HG02970 (cell line): Measurements from ENCODE around the gene CYS1.
"Not testable (repeated sequence)": the region's sequence is repeated elsewhere in the genome, so short reads cannot be mapped to it uniquely, and the experiment has no call there.

Experiments
- ATAC-seq: cut with Tn5 transposase; IDR thresholded peaks from one replicate; pipeline ENCODE4 v1.9.1; 2021; ENCODE audit warnings: mild to moderate bottlenecking, moderate library complexity, moderate number of reproducible peaks; ENCODE audit not compliant: unreplicated experiment, low FRiP score

CYS1 gene

DNA sequence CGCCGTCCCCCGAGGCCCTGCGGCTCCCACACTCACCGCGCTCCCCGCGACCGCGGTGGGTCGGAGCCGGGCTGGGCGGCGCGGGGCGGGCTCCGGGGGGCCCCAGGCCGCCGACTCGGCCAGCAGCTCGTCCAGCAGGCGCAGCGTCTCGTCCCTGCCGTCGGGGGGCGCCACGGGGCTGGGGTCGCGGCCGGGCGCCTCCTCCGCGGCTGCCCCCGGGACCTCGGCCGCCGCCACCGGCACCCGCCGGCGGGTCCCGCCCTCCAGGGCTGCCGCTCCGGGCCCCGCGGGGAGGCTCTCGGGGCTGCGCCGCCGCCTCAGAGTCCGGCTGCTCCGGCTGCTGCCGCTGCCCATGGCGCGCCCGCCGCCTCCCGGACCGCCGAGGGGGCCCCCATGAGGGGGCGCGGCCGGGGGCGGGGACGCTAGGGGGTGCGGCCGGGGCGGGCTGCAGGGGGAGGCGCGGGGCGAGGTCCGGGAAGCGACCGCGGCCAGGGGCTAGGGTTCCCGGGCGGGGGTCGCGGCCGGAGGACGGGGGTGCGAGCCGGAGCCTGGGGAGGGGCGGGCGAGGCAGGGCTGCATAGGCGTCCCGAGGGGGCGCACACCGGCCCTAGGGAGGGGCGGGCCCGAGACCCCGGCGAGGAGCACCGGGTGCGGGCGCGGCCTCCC lies at the start of gene CYS1:
CYS1 (minus strand) TSS at position 542 of the 666 bp plus-strand sequence; CDS start at position 354, 188 bp downstream.
- peak; percentile 44 for ATAC-seq

DNA sequence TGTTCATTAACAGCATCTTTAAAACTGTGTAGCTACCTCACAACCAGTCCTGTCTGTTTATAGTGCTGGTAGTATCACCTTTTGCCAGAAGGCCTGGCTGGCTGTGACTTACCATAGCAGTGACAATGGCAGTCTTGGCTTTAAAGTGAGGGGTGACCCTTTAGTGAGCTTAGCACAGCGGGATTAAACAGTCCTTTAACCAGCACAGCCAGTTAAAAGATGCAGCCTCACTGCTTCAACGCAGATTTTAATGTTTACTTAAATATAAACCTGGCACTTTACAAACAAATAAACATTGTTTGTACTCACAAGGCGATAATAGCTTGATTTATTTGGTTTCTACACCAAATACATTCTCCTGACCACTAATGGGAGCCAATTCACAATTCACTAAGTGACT lies 49.3 kb upstream of the CYS1 start:
- ATAC-seq = no peak

GRCh38 chr2:10128420-10128819 lies 48.2 kb upstream of the CYS1 start:
- ATAC-seq = no peak

DNA sequence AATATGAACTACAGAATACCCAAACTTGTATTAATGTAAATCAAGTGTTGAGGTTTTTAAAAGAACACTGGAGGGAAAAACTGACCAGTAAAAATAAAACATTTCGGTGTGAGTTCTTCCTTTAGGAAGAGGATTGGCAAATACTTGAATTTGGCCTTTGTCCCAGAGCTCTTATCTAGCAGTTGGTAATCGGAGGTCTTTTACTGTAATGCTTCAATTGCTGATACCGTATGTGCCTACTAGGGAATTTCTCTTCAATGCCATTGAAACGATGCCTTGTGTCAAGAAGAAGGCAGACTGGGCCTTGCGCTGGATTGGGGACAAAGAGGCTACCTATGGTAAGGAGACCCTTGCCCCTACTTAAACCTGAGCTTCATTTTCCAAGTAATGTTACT lies 46.4 kb upstream of the CYS1 start:
- ATAC-seq = no peak

GRCh38 chr2:10125842-10126631 lies 45.8 kb upstream of the CYS1 start:
- no peak for ATAC-seq

- no peak for ATAC-seq
Measured at GRCh38 chr2:10124538-10125045, 44.4 kb upstream of the CYS1 start.

GRCh38 chr2:10123281-10123680 lies 43.1 kb upstream of the CYS1 start:
- no peak for ATAC-seq

DNA sequence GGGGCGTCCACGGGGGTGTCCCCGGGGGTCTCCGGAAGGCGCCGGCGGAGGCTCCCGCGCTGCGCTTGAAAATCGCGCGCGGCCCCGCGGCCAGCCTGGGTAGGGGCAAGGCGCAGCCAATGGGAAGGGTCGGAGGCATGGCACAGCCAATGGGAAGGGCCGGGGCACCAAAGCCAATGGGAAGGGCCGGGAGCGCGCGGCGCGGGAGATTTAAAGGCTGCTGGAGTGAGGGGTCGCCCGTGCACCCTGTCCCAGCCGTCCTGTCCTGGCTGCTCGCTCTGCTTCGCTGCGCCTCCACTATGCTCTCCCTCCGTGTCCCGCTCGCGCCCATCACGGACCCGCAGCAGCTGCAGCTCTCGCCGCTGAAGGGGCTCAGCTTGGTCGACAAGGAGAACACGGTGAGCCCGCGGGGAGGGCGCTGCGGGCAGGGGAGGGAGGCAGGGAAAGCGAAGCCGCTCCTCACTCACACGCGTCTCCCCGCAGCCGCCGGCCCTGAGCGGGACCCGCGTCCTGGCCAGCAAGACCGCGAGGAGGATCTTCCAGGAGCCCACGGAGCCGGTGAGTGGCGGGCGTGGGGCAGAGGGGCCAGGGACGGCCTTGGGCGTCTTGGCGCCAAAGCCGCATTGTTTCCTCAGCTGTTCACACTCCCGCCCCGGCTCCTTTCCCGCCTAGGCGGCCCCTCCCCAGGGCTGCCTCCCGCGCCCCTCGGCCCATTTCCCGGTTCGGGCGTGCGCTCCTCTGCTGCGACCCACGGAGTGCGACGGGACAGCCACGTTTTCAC lies 42.5 kb upstream of the CYS1 start, which contains the start of gene RRM2:
RRM2 (plus strand) TSS at position 240 of the 781 bp plus-strand sequence; CDS start at position 300, 60 bp downstream.
- peak; percentile 55 for ATAC-seq

DNA sequence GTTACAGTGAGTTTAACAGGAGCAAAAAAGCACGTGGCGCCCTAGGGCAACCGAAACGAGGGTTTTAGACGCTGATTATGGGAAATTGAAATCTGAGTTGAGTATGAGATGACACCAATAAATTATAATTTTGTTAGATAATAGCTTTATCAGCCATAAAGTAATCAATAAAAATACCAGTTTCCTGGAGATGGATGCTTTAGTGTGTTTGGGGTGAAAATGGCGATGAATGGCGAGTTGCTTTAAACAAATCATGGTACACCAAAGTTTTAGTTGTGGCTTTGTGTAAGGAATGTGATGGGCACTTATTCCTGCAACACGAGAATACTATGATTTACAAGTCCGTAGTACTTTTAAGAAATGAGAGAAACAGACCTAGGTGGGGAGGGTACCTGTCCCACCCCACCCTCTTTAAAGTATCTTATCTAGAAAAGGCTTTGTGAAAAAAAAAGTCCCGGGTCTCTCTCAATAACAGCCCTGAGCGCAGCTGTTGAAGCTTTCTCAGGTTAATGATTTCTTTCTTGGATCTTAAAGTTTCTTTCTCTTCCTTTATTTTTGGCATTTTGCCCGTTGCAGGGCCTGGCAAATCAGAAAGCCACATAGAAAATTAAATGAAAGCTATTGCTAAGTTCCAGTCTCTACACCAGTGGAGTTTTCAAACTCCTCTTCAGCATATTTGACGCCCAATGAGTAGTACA lies 40.8 kb upstream of the CYS1 start:
- no peak for ATAC-seq

DNA sequence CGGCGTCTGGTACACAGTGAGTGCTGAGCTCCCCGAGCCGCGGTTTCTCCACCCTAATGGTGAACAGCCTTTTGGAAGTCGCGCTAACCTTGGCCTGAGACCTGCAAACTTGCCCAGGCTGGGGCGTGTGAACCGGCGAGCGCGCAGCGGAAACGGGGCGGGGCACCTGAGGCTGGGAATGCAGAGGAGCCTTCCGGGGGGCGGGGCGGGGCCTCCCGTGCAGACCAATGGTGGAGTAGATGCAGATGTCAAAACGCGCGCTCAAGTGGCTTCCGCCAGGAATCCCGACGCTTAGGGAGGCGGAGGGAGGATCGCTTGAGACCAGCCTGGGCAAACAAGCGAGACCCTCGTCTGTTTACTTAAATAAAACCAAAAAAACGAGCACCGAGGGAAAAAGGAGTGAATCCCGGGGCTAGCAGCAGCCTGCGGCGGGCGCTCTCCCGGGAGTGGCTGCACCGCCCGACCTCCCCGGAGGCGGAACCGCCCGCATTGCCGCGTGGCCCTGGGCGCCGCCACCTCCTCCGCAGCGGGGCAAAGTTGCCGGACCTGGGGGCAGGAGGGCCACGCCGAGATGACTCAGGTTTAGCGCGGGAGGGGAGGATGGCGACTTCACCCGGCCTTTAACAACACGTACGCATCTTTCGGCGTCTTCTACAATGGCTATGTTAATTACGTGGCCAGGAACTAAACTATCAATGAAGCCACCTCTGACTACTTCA lies 40.1 kb upstream of the CYS1 start:
- ATAC-seq = peak; percentile 53

- ATAC-seq = no peak
Measured at GRCh38 chr2:10119601-10120157, 39.5 kb upstream of the CYS1 start.

DNA sequence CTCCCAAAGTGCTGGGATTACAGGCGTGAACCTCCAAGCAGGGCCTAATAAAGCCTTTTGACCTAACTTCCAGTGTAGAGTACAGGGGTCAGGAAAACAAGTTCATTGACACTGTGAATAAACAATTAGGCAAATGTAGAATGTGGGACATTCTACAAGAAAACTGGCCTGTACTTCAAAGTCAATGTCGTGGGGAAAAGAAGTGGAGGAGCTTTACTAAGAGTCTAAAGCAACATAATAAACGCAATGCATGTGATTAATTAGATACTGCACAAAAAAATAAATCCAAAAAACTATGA lies 38.8 kb upstream of the CYS1 start:
- ATAC-seq = no peak

- ATAC-seq = no peak
Measured at GRCh38 chr2:10109311-10109710, 29.1 kb upstream of the CYS1 start.

DNA sequence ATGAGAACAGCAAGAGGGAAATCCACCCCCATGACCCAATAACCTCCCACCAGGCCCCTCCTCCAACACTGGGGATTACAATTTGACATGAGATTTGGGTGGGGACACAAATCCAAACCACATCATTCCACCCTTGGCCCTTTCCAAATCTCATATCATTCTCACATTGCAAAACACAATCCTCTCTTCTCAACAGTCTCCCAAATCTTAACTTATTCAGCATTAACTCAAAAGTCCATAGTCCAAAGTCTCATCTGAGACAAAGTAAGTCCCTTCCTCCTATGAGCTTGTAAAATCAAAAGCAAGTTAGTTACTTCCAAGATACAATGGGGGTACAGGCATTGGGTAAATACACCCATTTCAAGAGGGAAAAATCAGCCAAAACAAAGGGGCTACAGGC lies 24.7 kb upstream of the CYS1 start:
- not testable (repeated sequence) for ATAC-seq

DNA sequence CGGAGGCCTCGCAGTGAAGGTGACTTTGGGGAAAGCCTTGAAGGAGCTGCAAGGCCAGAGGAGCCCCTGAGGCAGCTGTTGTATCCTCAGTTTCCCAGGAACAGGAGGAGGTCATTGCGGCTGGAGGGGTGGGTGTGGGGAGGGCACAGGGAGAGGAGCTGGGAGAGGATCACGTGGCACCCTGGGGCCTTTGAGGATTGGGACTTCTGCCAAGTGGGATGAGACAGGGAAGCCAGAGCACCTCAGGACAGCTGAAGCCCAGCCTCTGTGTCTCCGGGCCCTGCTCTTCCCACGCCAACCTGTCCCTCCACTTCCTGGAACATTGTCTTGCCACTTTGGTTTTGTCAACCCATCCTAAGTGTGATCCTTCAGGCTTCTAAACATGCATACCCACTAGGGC lies 23.0 kb upstream of the CYS1 start:
- ATAC-seq = no peak

DNA sequence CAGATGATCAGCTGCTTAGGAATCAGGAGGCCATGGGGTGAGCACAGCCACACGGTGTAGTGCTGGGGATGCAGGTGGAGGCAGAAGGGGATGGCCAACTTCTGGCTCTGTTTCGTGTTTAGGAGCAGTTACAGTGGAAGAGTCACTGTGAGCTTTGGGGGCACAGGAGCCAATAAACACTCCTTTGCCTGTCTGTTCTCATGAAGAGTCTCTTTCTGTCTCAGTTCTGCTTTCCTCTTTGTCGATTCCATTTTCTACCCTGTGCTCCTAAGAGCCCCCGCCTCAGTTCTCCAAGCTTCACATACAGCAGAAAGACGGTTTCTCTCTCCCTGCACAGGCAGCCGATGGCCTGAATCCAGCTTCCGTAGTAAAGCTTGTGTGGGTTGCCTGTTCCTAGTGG lies 21.3 kb upstream of the CYS1 start:
- ATAC-seq = no peak

- no peak for ATAC-seq
Measured at GRCh38 chr2:10097352-10098148, 17.3 kb upstream of the CYS1 start.

DNA sequence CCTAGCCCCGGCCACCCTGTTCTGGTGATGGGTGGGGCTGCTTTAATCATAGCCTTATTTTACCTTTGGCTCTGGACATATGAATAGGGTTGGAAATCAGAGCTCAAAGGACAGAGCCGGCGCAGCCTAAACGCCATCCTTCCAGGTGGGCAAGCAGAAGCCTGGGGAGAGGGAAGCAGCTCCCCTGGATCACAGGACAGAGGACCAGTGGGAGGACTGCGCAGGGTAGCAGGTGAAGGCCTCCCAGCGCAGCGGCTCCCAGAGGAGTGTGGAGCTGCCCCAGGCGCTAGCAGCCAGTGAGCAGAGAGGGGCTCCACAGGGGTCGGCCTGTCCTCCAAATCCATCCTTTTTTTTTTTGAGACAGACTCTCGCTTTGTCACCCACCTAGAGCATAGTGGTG lies 16.4 kb upstream of the CYS1 start:
- no peak for ATAC-seq

GRCh38 chr2:10095175-10095574 lies 15.0 kb upstream of the CYS1 start:
- ATAC-seq = no peak
